HG02970 (cell line): ENCODE data around the gene ABCC8.

Experiments used
- ATAC-seq: cut with Tn5 transposase; IDR thresholded peaks from one replicate; pipeline ENCODE4 v1.9.1; 2021; ENCODE audit warnings: mild to moderate bottlenecking, moderate library complexity, moderate number of reproducible peaks; ENCODE audit not compliant: unreplicated experiment, low FRiP score

ABCC8 gene

GRCh38 chr11:17389957-17390649, 86.5 kb downstream of the ABCC8 start:
- ATAC-seq: no peak

- ATAC-seq: peak; percentile 56
Observed at GRCh38 chr11:17389211-17389956, 87.3 kb downstream of the ABCC8 start.

GRCh38 chr11:17388609-17389210, 87.9 kb downstream of the ABCC8 start, which contains the start of gene KCNJ11:
Gene KCNJ11, minus strand, starts transcription at chr11:17388659. Its CDS starts 568 bp downstream, at chr11:17388091.
- ATAC-seq: peak; percentile 31

DNA sequence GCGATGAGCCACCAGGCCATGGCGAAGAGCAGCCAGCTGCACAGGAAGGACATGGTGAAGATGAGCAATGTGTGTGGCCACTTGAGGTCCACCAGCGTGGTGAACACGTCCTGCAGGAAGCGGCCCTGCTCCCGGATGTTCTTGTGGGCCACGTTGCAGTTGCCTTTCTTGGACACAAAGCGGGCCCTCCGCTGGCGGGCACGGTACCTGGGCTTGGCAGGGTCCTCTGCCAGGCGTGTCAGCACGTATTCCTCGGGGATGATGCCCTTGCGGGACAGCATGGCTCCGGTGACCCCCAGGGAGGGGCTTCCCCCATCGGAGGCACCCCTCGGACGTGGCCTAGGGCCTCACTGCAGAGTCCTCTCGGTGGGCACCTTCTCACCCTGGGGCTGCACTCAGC, 88.8 kb downstream of the ABCC8 start:
- ATAC-seq: no peak

- ATAC-seq: no peak
Observed at GRCh38 chr11:17387254-17387653, 89.4 kb downstream of the ABCC8 start.

- no peak for ATAC-seq
Observed at GRCh38 chr11:17386331-17387084, 90.1 kb downstream of the ABCC8 start.

- ATAC-seq: no peak
Observed at GRCh38 chr11:17385926-17386325, 90.7 kb downstream of the ABCC8 start.

DNA sequence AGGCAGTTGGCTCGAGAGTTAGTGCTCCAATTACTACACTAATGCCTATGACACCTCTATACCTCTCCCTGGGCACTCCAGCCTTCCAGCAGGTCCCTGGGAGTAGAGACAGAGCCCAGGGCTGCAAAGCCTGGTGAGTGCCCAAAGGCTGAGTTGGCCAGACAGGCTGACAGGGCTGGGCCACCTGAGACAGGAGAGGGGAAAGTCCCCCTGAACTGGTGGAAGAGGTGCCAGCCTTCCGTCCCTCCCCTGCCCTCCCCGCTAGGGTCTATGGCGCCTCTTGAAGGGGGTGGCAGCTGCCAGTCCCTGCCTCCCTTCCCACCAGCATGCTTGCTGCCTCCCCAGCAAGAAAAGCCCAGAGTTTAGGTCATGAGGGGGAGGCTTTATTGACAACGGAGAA, 91.2 kb downstream of the ABCC8 start:
- ATAC-seq: no peak

GRCh38 chr11:17384002-17384511, 92.6 kb downstream of the ABCC8 start:
- ATAC-seq: no peak

DNA sequence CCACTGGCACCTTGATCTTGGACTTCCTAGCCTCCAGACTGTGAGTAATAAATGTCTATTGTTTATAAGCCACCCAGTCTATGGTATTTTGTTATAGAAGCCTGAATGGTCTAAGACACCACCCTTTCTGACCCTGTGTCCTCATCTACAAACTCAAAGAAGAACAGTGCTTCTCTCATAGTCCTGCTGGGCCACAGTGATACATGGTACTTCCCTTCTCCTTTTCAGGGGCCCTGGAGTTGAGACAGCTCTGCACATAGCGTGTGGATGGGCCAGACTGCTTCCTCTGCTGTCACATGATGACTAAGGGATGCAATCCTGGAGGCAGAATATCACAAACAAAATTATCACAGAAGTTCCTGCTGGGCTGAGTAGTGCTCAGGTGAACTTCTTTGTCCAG, 93.2 kb downstream of the ABCC8 start:
- no peak for ATAC-seq

DNA sequence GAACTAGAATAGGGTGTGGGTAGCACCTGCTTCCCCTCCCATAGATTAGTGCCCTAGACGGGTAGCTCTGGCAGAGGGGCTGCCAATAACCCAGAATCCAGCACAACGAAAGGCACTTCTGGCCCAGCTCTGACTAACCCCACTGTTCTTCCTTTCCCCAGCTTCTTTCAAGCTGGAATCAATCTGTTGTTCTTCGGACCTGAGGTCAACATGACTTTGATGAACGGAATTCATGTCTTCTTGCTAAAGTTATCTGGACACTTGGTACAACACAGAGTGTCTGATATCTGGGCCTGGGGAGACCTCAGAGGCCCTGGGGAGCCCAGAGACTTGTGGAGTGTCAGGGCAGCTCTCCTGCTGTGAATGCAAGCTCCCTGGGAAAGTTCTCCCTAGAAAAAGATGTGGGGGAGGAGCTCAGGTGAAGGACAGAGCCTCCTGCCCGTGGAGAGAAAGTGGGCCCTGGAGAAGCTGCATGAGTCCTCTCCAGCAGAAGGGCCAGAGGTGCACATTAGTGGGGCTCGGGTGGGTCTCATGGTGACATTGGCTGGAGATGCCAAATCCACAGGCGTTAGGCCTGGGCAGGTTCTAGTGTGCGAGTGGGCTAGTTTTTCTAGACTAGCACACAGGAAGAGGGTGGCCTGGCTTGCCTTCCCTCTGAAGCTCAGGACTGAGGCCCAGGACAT, 94.5 kb downstream of the ABCC8 start:
- no peak for ATAC-seq

DNA sequence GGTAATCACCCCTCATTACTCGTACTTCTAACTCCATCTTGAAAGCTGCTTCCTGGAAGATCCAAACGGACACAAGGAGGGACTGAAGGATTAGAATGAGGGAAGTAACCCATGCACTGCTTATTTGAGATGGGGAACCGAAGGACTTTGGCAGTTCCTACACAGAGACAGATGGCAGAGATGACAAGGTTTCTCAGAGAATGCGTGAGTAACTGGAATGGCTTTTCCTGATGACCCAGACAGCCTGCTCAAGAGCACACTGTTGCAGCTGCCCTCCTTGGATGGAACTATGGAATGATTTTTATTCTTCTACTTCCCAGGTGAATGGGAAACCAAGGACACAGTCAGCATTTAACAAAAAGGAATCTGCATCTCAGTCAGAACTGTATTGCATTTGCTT, 95.5 kb downstream of the ABCC8 start:
- ATAC-seq: no peak

- no peak for ATAC-seq
Observed at GRCh38 chr11:17379383-17380180, 97.1 kb downstream of the ABCC8 start.

DNA sequence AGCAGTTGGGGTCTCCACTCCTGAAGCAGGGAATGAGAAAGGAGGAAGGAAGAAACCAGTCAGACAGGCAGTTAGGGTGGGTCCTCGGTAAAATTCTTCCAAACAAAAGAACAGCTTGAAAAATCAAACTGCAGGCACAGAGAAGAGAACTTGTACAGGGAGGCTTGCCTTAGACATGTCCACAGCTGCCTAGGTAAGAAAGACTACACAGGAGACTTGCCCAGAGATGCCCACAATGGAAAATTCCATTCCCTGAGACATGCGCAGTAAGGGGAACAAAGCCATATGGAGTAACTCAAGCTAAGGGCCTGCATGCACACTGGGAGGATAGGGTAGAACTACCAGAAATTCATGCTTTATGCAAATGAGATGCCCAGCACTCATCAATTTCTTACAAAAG, 98.0 kb downstream of the ABCC8 start:
- no peak for ATAC-seq

GRCh38 chr11:17376493-17376892, 100.2 kb downstream of the ABCC8 start:
- ATAC-seq: no peak

- no peak for ATAC-seq
Observed at GRCh38 chr11:17375547-17375946, 101.1 kb downstream of the ABCC8 start.

DNA sequence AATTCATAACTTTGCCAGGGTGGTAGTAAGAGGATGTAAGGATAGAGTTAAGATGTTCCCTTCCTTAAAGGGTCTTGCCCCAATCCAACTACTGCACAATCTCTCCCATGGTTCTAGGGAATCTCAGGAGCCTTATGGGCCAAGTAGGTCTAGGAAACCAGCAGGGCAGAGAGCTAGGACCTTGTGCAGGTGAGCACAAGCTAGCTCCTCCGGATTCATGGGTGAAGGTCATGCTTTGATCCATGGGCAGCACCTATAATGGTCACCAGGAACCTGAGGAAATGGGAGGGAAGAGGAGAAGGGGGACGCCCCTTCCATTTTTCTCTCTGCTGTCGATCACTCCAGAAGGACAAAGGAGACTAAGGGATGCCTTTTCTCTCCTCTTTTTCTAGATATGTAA, 105.0 kb downstream of the ABCC8 start:
- ATAC-seq: no peak

DNA sequence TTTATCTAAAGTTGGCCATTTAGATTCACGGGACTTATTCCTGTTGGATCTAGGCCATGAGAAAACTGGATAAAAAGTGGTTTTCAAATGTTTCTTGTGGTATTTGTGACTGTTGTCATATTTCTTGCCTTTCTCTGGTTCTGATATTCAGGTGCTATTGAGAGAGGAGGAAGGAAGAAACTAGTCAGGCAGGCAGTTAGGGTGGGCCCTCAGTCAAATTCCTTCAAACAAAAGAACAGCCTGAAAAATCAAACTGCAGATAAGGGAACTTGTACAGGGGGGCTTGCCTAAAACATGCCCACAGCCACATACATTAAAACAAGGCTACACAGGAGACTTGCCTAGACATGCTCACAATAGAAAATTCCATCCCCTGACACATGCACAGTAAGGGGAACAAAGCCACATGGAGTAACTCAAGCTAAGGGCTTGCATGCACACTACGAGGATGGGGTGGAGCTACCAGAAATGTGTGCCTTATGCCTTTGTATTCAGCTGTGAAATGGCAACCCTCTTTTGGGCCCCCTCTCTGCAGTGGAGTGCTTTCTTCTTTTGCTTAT, 106.9 kb downstream of the ABCC8 start:
- no peak for ATAC-seq

DNA sequence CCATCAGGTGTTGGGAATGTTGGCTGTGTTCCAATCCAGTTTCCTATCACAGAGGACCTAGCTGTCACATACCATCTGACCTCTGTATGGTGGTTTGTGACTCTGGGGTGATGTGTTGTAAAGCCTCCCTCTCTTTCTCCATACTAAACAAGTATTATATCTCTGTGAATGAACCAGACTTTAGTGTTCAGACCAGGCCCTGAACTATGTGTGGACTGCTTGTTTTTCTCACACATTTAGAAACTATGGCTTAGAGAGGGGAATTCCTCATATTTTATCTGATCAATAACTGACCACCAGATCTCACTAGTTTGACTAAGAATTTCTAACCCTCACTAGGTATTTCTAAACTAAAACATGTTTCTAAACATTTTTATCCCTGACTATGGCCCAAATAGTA, 107.6 kb downstream of the ABCC8 start:
- no peak for ATAC-seq
